GM21367 (cell line): Measurements from ENCODE around the gene EYS.

Experiments used
- ATAC-seq: cut with Tn5 transposase; IDR thresholded peaks from one replicate; pipeline ENCODE4 v1.9.1; 2021; ENCODE audit not compliant: unreplicated experiment

Gene EYS

GRCh38 chr6:64750910-64751309, 956.1 kb downstream of the EYS start:
- no peak for ATAC-seq

DNA sequence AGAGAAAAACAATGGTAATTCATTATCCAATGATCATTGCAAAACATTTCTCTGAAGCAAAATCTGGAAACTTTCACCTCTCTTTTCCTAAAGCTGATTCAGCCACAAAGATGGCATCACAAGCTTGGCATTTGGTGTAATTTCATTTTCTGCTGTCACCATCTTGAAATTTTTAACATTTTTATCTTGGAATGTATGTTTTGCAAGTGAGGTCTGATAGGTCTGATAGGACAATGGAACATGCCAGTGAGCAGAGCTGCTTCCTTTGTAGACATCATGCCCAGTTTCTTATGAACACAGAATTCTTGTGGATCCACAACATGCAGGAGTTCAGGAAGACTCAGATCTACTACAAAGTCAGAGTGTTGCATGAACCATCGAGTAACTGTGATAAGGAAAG, 969.6 kb downstream of the EYS start:
- no peak for ATAC-seq

- no peak for ATAC-seq
These were observed 970.5 kb downstream of the EYS start for GRCh38 chr6:64736421-64736950.

DNA sequence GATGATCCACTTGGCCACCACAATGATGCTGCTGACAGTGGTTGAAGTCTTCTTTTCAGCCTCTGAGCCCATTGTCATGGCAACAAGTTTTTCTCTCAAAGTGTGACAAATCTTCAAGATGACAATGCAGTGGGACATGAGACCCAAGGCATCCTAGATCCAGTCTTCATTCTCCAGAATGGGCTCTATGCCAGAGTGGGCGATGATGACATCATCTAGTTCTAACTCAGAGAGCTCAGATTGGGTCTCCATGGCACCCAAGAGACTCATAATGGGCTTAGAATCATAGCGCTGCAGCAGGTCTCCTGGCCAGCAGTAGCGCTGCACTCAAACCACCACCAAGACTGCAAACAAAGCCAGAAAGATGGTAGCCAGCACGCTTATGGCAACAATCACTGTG, 973.6 kb downstream of the EYS start:
- ATAC-seq = no peak

GRCh38 chr6:64732888-64733287, 974.1 kb downstream of the EYS start:
- no peak for ATAC-seq

GRCh38 chr6:64729522-64729921, 977.5 kb downstream of the EYS start:
- no peak for ATAC-seq

- no peak for ATAC-seq
These were observed 980.0 kb downstream of the EYS start for GRCh38 chr6:64727075-64727474.

GRCh38 chr6:64724091-64724490, 982.9 kb downstream of the EYS start:
- ATAC-seq = no peak

DNA sequence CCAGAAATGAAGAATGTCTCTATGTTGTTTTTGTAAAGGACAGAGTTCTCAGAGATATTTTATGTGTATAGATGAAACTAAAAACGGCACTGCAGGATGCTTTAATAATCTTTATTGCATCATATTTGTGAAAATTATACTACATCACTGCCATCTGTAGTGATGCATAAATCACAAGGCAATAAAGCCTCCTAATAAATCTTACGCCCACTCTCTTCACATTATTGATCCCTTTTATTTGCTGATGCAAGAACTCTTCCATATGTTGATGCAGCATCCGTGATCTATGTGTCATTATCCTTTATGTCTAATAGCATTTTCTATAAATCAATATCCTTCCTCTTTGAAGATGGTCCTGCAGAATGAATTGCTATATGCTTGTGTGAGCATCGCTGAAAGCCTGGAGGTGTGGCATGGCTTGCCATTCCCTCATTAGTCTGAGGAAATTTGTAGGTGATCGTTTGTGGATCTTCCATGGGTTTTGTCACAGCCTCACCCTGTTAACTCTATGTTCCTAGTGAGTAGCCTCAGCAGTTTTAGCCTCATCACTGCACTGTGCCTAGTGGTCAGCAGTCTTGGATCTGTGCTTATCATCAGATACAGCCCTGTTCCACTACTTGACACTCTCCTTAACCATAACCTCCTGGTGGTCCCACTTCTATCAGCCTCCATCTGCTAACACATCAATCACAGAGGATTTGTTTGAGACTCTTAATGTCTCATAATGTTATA, 983.5 kb downstream of the EYS start:
- ATAC-seq = no peak

GRCh38 chr6:64721865-64722264, 985.2 kb downstream of the EYS start:
- ATAC-seq = no peak

DNA sequence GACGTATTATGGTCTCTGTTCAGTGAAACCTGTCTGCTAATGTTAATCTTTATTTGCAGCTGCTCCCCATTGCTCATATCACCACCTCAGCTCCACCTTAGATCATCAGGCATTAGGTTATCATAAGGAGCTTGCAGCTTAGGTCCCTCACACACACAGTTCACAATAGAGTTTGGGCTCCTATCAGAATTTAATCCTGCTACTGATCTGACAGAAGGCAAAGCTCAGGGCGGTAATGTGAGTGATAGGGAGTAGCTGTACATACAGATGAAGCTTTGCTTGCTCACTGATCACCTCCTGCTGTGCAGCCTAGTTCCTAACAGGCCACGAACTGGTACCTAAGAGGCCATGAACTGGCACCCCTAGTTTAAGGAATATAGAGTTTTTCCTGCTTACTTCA, 989.7 kb downstream of the EYS start:
- ATAC-seq = no peak

DNA sequence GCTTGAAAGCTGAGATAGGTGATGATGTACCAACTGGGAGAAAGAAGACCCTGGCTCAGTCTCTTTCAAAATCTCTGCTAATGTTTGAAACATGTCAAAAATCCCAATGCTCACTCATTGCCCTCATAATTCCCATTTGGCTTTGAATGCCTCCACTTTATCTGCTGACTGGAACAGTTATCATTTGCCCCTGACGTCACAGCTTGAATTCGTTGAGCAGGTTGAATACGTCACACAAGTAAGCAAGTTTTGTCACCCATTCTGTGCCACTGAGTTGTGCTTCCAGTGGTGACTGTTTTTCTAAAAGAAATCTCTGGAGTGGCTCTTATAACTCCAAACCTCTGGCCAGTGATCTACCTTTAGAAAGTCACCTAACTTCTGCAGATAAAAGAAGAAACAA, 991.4 kb downstream of the EYS start:
- no peak for ATAC-seq

DNA sequence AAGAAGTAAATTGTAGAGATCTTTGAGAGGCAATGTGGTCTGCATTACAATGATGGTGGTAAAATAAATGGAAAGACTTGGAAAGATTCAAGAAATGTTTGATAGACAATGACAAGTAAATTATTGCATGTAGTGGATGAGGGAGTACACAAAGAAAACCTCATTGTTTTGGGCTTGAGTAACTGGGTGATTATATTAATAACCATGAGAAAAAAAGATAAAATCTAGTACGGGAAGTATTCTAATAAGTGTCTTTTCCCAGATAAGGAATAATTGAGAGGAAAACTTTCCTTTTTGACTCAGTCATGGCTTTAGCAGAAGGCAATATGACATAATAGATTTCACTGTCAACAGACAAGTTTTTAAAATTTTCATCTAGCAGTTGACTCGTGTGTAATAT, 993.0 kb downstream of the EYS start:
- ATAC-seq = no peak

DNA sequence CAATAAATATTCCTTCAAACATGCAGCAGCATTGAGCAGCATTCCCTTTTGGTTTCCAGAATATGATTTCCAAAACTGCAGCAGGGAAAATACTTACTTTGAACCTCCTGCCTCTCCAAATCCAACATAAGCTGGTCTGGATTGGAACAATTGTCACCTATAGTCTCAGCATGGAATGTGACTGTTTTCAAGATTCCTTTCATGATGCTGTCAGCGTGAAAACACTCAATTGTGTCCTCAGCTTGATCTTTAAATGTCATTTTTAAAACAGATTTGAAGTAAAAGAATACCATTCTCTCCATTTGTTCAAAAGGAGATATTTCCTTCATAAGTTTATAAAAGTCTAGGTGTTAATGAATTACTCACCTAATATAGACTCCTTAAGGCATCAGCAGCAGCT, 993.9 kb downstream of the EYS start:
- ATAC-seq = no peak

- no peak for ATAC-seq
These were observed 994.4 kb downstream of the EYS start for GRCh38 chr6:64712606-64713005.

- ATAC-seq = no peak
These were observed 1003.1 kb downstream of the EYS start for GRCh38 chr6:64703922-64704321.

DNA sequence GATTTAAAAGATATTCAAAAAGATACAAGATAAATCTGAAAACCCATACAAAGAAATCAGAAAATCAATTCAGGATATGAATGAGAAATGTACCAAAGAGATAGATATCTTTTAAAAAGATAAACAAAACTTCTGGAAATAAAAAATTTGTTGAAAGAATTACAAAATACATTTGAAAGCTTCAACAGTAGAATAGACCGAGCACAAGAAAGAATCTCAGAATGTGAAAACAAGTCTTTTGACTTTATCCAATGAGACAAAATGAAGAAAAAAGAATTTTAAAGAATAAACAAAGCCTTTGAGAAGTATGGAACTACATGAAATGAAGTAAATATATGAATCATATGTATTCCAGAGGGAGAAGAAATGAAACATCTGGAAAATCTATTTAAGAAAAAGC, 1011.0 kb downstream of the EYS start:
- no peak for ATAC-seq

DNA sequence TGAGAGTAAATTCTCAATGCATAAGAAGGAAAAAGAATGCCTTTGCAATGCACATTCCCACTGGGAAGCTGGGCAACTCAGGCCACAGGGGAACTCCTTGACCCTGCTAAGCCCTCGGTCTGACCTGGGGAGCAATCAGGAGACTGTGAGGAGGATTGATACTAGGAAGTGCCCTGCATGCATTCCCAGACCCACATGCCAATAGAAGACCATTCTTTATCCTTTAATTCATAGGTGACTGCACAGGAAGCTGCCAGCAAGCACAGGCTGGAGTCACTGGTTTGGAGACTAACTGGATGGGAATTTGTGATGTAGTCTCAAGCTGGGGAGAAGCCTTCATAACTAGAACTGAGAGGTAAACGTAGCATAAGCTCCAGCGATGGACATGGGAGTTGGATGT, 1012.7 kb downstream of the EYS start:
- no peak for ATAC-seq

DNA sequence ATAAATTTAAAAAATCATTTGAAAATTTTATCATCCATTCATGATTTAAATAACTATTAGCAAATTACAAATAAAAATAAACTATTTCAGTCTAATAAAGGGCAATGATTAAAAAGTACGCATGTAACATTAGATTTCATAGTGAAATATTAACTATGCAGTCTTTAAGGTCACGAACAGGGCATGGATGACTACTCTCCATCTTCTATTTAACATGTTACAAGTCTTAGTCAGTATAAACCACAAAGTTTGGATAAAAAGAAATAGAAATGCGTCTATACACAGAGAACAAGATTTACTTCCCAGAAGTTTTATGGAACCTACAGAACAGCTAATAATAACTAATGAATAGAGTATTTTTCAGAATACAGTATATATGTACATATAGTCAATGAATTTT, 1016.0 kb downstream of the EYS start:
- no peak for ATAC-seq

DNA sequence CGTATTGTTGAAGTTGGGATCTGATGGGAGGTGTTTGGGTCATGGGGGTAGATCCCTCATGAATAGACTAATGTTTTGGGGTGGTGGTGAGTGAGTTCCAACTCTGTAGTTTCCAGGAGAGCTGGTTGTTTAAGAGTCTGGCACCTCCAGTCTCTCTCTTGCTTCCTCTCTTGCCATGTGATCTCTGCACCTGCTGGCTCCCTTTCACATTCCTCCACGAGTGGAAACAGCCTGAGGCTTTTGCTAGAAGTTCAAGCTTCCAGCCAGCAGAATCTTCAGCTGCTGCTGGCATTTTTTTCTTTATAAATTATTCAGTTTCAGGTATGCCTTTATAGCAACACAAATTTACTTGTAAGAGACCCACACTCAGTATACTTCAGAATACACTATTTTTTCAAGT, 1021.6 kb downstream of the EYS start:
- no peak for ATAC-seq

- no peak for ATAC-seq
These were observed 1023.3 kb downstream of the EYS start for GRCh38 chr6:64683682-64684081.

DNA sequence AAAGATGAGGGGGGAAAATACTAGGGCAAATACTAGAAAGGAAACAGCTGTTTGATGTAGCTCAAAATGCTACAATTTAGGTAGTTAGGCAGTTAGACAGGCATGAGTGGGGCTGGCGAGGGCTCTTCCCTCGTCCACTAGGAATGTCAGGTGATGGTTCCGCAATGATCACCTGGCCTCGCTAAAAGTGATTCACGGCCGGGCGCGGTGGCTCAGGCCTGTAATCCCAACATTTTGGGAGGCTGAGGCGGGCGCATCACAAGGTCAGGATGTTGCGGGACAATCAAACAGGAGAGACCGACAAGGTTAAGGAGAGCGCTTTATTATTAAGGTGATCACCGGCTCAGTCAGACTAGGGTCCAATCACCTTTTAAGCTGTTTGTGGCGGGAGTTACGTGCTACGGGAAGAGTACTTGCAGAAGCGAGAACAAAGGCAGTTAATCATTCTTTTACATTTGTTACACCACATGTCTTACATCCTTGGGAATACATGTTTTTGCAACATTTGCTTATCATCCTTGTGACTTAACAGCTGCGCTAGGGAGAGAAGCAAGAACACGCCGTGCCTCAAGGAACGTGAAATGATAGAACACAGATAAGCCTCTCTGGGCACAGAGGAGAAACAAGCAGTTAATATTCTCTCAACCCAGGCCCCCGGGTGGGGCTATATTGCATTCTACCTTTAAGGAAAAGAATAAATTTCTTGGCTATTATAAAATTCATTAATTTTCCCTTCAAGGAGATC, 1025.4 kb downstream of the EYS start:
- no peak for ATAC-seq
